Mammary epithelial cell (primary cell): ENCODE results near the gene CHPF2.

Source experiments
- EZH2 ChIP-seq: IDR thresholded peaks from 2 replicates; pipeline ENCODE4 v1.6.1; 2012; ENCODE audit warnings: low read length, inconsistent platforms, borderline replicate concordance
- TF ChIP-seq, protein P1 (sequence below), 2 donors: IDR thresholded peaks in 1 of 2; conservative IDR thresholded peaks in 1 of 2; 2 replicates each; pipeline ENCODE4 v1.5.1; 2011 to 2012; ENCODE audit warnings: inconsistent platforms in 2 of 2, low read length in 2 of 2, mild to moderate bottlenecking in 2 of 2, control low read depth in 1 of 2, low read depth in 1 of 2; ENCODE audit not compliant: insufficient read depth in 1 of 2; ENCODE audit errors: extremely low read depth in 1 of 2

DNA sequence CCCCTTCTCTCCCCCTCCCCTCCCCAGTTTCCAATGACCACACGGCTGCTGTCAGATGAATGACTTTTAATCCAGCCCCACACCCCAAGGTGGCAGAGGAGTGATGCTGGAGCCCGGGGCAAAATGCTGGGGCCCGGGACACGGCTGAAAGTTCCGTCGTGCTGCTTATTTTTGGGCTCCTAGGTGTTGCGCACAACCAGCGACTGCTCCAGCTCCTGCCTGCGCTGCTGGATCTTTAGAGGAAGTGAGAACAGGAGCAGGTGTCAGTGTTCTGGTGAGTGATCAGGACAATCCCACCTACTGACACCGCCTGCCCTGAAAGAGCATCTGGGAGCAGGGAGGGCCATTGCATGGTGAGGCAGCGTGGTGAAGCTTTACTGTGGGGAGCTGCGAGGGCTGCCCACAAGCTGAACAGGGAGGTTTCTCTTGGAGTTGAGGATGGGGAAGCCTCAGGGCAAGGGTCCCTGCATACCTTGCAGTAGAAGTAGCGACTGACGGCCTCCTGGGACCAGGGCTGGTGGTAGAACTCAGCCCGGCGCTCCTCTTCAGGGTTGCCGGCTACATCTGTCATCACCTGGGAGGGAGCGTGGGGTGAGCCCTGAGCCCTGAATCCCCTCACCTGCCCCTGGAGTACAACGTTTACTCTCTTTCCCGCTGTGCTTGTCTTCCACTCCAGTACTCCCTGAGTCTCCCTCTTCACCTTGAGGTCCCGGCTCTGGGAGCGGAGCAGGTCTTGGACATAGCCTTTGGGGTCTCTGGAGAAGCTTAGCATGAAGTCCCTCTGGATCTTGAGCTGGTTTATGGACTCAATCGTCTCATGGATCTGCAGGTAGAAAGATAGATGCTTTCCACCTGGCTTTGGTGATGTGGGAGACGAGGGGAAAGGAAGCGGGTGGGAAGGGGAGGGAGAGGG lies 6.9 kb downstream of the CHPF2 start:
- TF ChIP-seq, protein P1, sequence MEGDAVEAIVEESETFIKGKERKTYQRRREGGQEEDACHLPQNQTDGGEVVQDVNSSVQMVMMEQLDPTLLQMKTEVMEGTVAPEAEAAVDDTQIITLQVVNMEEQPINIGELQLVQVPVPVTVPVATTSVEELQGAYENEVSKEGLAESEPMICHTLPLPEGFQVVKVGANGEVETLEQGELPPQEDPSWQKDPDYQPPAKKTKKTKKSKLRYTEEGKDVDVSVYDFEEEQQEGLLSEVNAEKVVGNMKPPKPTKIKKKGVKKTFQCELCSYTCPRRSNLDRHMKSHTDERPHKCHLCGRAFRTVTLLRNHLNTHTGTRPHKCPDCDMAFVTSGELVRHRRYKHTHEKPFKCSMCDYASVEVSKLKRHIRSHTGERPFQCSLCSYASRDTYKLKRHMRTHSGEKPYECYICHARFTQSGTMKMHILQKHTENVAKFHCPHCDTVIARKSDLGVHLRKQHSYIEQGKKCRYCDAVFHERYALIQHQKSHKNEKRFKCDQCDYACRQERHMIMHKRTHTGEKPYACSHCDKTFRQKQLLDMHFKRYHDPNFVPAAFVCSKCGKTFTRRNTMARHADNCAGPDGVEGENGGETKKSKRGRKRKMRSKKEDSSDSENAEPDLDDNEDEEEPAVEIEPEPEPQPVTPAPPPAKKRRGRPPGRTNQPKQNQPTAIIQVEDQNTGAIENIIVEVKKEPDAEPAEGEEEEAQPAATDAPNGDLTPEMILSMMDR (conservative IDR thresholded peaks at IDR 0.05 in 1 of 2, IDR thresholded peaks at IDR 0.05 in 1 of 2; ENCODE audit: extremely low read depth in 1 of 2, insufficient read depth in 1 of 2, low read depth in 1 of 2, low read length in 2 of 2) = no peak
- no peak for TF ChIP-seq EZH2
